ENCODE results near the gene ZC3H18. TPM values are rescaled to one million over a fixed set of nuclear protein-coding genes. Genes with fewer than 3 reads are reported as not detected.

Gene ZC3H18
- 10 to 100 TPM in 2 of 4 donors, 1 to 10 TPM in 2; 8.8 to 19.2 (median 13.5) TPM for total RNA-seq

DNA sequence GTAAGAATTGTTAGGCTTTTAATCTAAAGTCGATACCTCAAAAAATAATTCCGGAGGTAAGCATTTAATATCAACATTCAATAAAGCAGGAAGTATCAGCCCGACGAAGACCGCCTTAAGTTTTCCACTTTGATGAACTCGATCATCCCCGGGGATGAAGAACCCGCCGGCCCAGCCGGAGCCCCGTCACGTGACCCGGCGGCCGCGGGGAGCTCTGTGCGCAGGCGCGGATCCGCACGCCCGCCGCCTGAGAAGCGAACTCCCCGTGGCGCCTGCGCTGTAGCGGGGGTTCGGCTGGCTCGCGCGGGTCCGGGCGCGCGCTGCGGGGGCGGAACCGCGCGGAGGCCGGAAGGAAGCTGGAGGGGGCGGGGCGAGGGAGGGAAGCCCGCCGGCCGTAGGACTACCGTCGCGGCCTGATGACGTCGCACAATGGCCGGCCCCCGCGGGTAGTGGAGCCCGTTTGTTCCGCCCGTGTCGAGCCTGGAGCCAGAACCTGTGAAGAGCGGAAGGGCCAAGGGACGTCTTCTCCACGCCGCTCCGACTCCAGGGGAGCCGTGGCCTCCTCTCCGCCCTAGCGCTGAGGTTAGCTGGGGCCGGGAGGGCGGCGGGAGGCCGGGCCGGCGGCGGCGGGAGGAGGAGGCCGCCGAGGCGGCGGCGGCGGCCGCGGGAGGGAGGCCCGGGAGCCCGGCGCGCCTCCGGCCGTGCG, at the start of gene ZC3H18:
Gene ZC3H18, plus strand, starts transcription at position 419 of the 706 bp plus-strand sequence. CDS start 6,721 bp downstream, outside the sequence.
- TF ChIP-seq, protein P1, sequence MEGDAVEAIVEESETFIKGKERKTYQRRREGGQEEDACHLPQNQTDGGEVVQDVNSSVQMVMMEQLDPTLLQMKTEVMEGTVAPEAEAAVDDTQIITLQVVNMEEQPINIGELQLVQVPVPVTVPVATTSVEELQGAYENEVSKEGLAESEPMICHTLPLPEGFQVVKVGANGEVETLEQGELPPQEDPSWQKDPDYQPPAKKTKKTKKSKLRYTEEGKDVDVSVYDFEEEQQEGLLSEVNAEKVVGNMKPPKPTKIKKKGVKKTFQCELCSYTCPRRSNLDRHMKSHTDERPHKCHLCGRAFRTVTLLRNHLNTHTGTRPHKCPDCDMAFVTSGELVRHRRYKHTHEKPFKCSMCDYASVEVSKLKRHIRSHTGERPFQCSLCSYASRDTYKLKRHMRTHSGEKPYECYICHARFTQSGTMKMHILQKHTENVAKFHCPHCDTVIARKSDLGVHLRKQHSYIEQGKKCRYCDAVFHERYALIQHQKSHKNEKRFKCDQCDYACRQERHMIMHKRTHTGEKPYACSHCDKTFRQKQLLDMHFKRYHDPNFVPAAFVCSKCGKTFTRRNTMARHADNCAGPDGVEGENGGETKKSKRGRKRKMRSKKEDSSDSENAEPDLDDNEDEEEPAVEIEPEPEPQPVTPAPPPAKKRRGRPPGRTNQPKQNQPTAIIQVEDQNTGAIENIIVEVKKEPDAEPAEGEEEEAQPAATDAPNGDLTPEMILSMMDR (IDR thresholded peaks at IDR 0.05; ENCODE audit: low read depth): no peak

DNA sequence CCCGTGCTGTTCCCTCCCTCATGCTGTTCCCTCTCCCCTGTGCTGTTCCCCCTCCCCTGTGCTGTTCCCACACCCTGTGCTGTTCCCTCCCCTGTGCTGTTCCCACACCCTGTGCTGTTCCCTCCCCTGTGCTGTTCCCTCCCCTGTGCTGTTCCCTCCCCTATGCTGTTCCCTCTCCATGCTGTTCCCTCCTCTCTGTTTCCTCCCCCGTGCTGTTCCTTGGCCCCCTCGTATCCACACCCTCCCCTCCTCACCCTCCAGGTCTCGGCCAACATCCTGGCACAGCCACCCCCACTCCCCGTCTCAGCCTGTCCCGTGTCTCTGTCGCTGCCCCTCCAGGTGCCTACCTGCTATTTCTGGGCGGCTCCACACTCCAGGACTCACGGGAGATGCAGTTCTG, 48.5 kb upstream of the ZC3H18 start:
- TF ChIP-seq, protein P1 (IDR thresholded peaks at IDR 0.05; ENCODE audit: low read depth): no peak

DNA sequence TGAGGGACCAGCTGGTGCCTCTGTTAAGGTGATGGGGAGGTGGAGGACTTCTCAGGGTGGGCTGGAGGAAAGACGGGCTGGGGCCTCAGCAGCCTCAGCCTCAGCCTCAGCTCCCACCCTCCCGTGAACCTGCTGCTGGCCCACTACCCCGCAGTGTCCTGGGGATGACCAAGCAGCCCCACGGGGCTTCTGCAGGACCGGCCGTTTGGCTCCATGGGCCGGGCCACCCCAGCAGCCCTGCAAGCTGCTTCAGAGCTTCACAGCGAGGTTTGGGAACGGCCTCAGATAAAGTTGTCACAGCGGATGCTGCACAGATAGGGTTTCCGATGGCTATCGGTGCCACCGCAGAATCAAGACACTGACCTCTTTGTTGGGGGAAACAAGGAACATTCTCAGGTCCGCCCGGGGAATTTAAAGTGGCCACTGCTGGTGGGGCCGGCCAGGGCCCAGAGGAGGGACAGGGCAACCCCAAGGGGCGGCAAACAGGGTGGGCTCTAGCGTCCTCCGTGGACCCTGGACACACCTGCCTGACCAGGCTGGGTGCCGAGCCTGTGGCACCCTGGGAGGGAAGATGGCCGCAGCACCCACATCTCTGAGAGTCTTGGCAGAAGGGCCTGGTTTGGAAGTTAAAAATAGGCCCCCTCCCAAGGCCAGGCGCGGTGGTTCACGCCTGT, 47.8 kb upstream of the ZC3H18 start:
- TF ChIP-seq, protein P1 (IDR thresholded peaks at IDR 0.05; ENCODE audit: low read depth): no peak

DNA sequence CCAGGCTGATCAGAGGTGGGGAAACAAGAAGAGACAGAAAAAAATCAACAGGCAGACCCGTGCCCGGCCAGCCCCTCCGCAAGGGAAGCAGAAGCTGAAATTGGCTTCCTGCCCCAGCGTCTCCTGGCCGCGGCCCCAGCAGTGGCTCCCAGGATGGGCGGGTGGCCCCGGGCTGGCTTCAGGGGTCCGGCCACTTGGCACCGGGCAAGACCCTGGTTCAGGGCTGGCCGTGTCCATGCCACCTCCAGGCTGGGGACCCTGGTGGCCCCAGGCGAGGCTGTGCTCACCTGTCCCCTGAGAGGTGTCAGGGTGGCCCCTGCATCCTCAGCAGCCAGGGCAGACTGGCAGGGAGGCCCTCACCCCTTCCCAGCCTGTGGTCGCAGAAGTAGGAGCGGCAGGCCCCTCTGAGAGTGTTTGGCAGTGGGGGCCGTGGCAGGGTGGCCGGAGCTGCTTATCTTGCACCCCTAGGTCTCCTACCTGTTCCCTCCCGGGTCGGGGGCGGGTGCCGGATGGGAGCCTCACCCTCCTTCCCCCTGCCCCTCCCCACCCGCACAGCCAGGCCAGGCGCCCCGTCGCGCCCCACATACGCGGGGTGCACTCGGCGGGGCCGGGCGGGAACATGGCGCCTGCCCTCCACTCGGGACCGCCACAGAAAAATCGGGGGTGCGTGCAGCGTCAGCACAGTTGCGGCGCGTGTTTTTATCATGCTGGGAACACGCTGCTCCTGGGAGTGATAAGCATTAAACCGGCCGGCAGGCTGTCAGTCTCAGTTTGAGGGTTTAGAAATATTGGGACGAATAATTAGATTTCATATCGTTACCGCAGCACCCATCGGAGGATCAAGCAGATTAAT, 46.7 kb upstream of the ZC3H18 start:
- TF ChIP-seq, protein P1 (IDR thresholded peaks at IDR 0.05; ENCODE audit: low read depth): no peak

DNA sequence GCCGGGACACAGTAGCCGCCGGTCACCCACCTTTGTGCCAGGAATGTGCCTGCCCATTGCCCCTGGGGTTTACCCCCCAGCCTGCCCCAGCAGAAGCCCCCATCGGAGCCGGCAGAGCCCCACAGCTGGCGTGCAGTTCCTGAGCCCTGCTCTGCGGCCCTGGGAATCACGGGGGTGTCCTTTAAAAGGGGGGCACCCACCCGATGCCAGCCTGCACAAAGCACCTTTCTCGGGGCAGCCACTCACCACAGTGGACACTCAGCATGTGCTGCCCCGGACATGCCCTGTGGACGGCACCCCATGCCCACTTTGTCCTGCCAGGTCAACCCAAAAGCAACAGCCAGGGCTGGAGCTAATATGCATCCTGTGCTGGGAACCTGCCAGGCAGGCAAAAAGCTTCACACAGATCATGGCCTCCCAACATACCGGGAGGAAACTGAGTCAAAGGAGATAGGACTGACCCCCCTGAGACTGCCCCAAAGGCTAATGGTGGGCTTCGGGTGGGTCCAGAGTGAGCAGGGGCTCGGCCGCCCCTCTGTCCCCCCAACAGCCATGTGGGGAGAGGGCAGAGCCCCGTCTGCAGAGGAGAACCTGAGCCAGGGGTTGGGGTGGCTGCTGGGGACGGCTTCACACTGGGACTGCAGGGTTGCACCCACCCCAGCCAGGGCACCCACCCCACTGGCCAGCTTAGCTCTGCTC, 45.8 kb upstream of the ZC3H18 start:
- TF ChIP-seq, protein P1 (IDR thresholded peaks at IDR 0.05; ENCODE audit: low read depth): no peak

DNA sequence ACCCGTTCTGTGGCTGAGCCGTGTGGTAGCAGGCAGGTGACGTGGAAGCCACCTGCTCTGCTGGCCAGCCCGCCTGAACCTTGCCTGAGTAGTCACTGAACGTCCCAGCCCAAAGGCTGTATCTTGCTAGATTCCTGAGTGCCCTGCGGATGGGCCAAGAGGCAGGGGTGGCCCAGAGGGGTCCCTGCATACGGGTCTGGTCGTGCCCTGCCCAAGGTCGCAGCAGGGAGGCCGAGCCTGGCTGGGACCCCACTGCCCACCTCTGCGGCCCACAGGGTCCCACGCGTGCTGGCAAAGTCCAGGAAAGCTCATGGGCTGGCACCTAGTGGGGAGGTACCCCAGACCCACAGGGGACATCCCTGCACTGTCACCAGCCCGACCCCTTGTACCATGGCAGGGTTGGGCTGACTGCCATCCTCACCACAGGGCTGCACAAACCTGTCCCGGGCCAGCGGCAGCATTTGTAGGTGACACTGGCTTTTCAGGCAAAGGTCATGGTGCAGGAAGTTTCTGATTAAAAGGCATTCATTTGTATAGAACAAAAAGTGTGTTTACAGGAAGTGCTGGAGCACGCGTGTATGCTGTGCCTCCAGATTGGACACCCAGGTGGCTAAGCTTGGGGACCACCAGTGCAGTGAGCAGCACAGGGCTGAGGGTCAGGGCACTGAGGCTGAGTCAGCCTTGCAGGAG, 45.1 kb upstream of the ZC3H18 start:
- TF ChIP-seq, protein P1 (IDR thresholded peaks at IDR 0.05; ENCODE audit: low read depth): no peak

Measured in subcutaneous adipose tissue (tissue), 4 donors.